ENCODE results near the gene EGFL8.

Gene EGFL8

GRCh38 chr6:32151181-32151862, 13.1 kb upstream of the EGFL8 start:
- FAIRE-seq (no peak), DNase-seq (ENCODE audit: insufficient read length, low spot score) (no peak)
- no peak for TF ChIP-seq CTCF (IDR thresholded peaks at IDR 0.05; ENCODE audit: insufficient read depth, missing control alignments)

- FAIRE-seq: no peak
Measured at GRCh38 chr6:32151863-32152768, 12.3 kb upstream of the EGFL8 start, which contains the start of gene PRRT1. TSS of gene PRRT1 (minus strand) at chr6:32151939. CDS start at chr6:32151827, 112 bp downstream.

DNA sequence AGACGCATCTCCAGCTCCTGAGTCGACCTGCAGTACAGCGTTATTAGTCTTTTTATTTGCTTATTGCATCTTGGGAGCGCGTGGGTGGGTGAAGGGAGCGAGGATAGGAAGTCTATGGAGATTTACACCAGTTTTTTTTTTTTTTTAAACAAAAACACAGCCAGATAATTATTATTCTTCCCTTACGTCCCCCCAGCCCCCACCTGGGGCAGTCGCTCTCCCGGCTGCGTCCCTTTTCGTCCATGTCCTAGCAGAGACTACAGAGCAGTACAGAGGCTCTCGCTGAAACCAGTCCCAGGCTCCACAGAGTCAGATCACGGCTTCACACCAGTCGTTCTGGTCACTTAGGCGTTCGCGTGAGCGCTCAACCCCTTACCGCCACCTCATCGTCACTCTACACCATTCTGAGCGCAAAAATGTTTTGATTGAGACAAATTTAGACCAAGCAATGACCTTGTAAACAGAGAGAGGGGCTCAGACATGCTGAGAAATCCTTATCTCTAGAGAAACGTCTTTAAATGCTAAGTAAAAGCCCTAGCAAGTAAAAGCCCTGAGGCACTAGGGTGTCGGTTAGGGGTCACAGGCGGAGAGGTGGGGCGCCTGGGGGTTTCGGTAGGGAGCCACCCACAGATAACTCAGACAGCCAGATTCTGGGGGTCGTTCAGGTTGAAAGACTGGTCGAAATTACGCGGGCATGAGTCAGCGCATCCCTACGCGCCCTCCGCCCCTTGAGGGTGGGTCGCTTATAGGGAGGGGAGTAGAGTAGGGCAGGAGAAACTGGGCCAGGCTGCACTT, 11.4 kb upstream of the EGFL8 start:
- DNase-seq (ENCODE audit: insufficient read length, low spot score) (no peak), FAIRE-seq (no peak)
- TF ChIP-seq CTCF (IDR thresholded peaks at IDR 0.05; ENCODE audit: insufficient read depth, missing control alignments): no peak

More at GRCh38 chr6:32151863-32152768, 12.3 kb upstream of the EGFL8 start, which contains the start of gene PRRT1:
- DNase-seq (ENCODE audit: insufficient read length, low spot score): no peak
- TF ChIP-seq CTCF (IDR thresholded peaks at IDR 0.05; ENCODE audit: insufficient read depth, missing control alignments): no peak

DNA sequence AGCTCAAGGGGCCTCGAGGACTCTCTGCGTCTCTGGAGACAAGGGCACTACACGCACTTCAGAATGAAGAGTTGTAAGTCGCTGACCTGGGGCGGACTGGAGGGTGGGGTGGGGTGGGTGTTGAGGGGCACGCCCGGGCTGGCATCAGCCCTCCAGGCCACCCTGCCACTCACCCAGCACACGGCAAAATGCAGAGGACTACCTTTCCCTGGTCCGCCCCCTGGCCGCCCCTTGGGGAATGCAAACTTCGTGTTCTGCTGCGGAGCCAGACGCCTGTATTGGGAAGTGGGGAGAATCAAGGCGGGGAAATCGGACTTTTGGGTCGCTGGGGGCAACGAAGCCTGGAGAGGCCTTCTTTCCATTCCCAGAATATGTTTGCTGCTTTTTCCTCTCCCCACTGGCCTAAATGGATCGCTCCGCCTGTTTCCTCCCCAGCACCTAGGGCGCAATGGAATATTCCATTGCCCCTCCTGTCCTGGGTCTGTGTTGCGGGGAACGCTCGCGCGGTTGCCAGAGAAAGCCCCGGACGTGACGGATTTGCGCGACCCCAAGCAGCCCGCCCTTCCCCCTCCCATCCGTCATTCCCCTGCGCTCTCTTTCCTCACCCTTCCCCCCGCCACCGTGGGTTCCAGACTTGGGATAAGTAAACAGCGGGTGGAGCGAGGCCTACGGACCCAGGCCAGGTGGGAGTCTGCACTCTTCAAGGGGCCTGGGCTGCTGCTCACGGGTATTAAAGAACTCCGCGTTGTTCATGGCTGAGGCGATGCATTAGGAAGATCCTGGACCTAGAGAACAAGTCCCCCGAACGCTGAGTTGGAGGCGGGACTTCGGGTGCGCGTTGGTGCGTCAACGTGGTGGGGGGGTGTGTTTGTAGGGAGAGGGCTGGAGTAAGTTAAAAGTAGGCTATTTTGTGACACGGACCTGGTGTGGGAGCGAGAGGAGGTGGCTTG, 10.6 kb upstream of the EGFL8 start, which contains the start of gene PPT2:
PPT2 (plus strand) TSS at position 578 of the 950 bp plus-strand sequence. CDS start 454 bp downstream, outside the sequence.
- DNase-seq (ENCODE audit: insufficient read length, low spot score) (peak; percentile 75), FAIRE-seq (no peak)
- TF ChIP-seq CTCF (IDR thresholded peaks at IDR 0.05; ENCODE audit: insufficient read depth, missing control alignments): no peak

- FAIRE-seq (no peak), DNase-seq (ENCODE audit: insufficient read length, low spot score) (peak; percentile 57)
- peak; percentile 53 for TF ChIP-seq CTCF (IDR thresholded peaks at IDR 0.05; ENCODE audit: insufficient read depth, missing control alignments)
Measured at GRCh38 chr6:32154514-32155161, 9.8 kb upstream of the EGFL8 start.

Measured in D721Med (cell line).